HG03520 (cell line): ENCODE results near the gene TOM1L1.

Experiments
- ATAC-seq: cut with Tn5 transposase; IDR thresholded peaks from one replicate; pipeline ENCODE4 v1.9.1; 2021; ENCODE audit warnings: mild to moderate bottlenecking, moderate library complexity; ENCODE audit not compliant: unreplicated experiment

The TOM1L1 gene

GRCh38 chr17:54985476-54985875 is 84.8 kb downstream of the TOM1L1 start:
- ATAC-seq: no peak

- ATAC-seq: no peak
Measured at GRCh38 chr17:54990118-54990517, 89.5 kb downstream of the TOM1L1 start.

- ATAC-seq: no peak
Measured at GRCh38 chr17:54991567-54991966, 90.9 kb downstream of the TOM1L1 start.

- ATAC-seq: no peak
Measured at GRCh38 chr17:54992797-54993639, 92.4 kb downstream of the TOM1L1 start.

GRCh38 chr17:54996441-54996840 is 95.8 kb downstream of the TOM1L1 start:
- no peak for ATAC-seq

GRCh38 chr17:55002458-55002857 is 101.8 kb downstream of the TOM1L1 start:
- ATAC-seq: no peak

- ATAC-seq: no peak
Measured at GRCh38 chr17:55004484-55004883, 103.8 kb downstream of the TOM1L1 start.

- ATAC-seq: no peak
Measured at GRCh38 chr17:55005520-55005919, 104.9 kb downstream of the TOM1L1 start.
